PFSK-1 (cell line): Measurements from ENCODE around the gene TMEM63A.

ENCODE experiments used
- FOXP2 ChIP-seq: optimal IDR thresholded peaks from 2 replicates; pipeline ENCODE3; 2011; ENCODE audit warnings: borderline replicate concordance, control low read depth, inconsistent platforms; ENCODE audit not compliant: insufficient read depth; ENCODE audit errors: extremely low read length, extremely low read depth
- POLR2AphosphoS5 ChIP-seq: IDR thresholded peaks from 2 replicates; pipeline ENCODE4 v1.6.1; 2012; ENCODE audit warnings: low read depth, mild to moderate bottlenecking, control low read depth, low read length, moderate library complexity
- SIN3A ChIP-seq: IDR thresholded peaks from 2 replicates; pipeline ENCODE4 v1.6.1; 2012; ENCODE audit warnings: mild to moderate bottlenecking, low read length, moderate library complexity, borderline replicate concordance; ENCODE audit not compliant: insufficient read depth
- TAF1 ChIP-seq: IDR thresholded peaks from 2 replicates; pipeline ENCODE4 v1.6.1; 2012; ENCODE audit warnings: low read length, control low read depth, borderline replicate concordance; ENCODE audit not compliant: insufficient read depth
- TF ChIP-seq, protein P1 (sequence below), 2 experiments: IDR thresholded peaks; 2 replicates each; pipeline versions ENCODE4 v1.6.1 to v1.8.0; 2011 to 2012; ENCODE audit warnings: low read depth in 2 of 2, low read length in 2 of 2, control low read depth in 1 of 2, inconsistent platforms in 1 of 2, mild to moderate bottlenecking in 1 of 2, moderate library complexity in 1 of 2; ENCODE audit not compliant: insufficient read depth in 1 of 2

Gene TMEM63A

DNA sequence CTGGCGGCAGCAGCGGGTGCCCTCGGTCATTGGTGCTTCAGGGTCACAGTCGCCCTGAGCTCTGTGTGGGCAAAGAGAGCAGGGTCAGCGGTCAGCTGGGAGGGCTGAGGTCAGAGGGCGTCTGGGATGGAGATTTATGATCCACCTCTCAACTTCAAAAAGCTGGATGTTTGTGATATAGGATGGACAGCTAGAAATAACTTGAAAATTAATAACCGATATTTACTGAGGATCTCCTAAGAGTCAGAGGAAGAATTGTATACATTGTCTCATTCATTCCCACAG lies 4.8 kb upstream of the TMEM63A start:
- TF ChIP-seq POLR2AphosphoS5 (no peak), FOXP2 (no peak), SIN3A (no peak), TAF1 (no peak)
- TF ChIP-seq, protein P1, sequence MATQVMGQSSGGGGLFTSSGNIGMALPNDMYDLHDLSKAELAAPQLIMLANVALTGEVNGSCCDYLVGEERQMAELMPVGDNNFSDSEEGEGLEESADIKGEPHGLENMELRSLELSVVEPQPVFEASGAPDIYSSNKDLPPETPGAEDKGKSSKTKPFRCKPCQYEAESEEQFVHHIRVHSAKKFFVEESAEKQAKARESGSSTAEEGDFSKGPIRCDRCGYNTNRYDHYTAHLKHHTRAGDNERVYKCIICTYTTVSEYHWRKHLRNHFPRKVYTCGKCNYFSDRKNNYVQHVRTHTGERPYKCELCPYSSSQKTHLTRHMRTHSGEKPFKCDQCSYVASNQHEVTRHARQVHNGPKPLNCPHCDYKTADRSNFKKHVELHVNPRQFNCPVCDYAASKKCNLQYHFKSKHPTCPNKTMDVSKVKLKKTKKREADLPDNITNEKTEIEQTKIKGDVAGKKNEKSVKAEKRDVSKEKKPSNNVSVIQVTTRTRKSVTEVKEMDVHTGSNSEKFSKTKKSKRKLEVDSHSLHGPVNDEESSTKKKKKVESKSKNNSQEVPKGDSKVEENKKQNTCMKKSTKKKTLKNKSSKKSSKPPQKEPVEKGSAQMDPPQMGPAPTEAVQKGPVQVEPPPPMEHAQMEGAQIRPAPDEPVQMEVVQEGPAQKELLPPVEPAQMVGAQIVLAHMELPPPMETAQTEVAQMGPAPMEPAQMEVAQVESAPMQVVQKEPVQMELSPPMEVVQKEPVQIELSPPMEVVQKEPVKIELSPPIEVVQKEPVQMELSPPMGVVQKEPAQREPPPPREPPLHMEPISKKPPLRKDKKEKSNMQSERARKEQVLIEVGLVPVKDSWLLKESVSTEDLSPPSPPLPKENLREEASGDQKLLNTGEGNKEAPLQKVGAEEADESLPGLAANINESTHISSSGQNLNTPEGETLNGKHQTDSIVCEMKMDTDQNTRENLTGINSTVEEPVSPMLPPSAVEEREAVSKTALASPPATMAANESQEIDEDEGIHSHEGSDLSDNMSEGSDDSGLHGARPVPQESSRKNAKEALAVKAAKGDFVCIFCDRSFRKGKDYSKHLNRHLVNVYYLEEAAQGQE (IDR thresholded peaks at IDR 0.05; ENCODE audit: insufficient read depth in 1 of 2, low read depth in 2 of 2, low read length in 2 of 2), result no peak

DNA sequence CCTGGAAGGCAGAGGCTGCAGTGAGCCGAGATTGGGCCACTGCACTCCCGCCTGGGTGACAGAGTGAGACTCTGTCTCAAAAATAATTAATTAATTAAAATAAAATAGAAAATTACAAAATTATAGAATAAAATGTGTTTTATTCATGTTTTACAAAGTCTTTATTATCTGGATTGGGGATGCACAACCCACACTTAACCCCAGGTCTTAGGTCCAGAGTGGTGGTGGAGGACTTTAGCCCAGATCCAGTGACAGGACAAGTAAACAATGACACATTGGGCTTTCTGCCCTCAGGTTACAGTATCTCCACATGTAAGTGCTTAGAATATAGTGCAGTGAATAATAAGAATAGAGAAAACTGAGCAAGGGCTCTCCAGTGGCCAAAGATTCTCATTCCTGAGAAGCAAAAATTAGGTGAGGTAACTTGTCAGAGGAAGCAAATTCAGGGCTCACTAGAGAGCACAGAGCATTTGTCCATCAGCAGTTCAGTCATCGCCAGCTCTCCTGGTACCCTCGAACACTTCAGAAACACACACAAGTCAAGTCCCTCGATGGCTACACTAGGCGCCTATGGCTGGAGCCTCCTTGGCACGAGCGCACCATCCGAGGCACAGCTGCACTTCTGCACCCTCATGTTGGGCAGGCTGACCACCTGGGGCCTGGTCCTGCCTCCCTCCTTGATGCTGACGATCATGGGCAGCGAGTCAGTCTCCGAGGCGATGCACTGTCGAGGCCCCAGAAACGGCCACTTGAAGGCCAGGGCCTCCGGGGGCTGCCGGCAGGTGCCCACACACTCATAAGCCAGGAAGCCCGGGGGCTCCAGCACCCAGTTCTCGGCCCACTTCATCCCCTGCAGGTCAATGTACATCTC lies 4.2 kb upstream of the TMEM63A start:
- TF ChIP-seq FOXP2 (no peak), TAF1 (no peak), POLR2AphosphoS5 (no peak), SIN3A (no peak)
- TF ChIP-seq, protein P1 (IDR thresholded peaks at IDR 0.05; ENCODE audit: insufficient read depth in 1 of 2, low read depth in 2 of 2, low read length in 2 of 2), result no peak

DNA sequence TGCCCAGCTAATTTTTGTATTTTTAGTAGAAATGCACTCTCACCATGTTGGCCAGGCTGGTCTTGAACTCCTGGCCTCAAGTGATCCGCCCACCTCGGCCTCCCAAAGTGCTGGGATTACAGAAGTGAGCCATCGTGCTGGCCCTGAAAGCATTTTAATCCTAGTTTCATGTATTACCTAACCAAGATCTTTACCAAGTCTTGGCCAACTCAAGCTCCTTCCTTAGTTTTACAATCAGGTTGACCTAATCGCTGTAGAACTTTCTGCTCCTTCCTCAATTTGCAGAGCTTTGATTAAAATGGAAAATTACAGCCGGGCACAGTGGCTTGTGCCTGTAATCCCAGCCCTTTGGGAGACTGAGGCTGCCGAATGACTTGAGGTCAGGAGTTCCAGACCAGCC lies 3.2 kb upstream of the TMEM63A start:
- TF ChIP-seq SIN3A (no peak), TAF1 (no peak), POLR2AphosphoS5 (no peak), FOXP2 (no peak)
- TF ChIP-seq, protein P1 (IDR thresholded peaks at IDR 0.05; ENCODE audit: insufficient read depth in 1 of 2, low read depth in 2 of 2, low read length in 2 of 2), result no peak

DNA sequence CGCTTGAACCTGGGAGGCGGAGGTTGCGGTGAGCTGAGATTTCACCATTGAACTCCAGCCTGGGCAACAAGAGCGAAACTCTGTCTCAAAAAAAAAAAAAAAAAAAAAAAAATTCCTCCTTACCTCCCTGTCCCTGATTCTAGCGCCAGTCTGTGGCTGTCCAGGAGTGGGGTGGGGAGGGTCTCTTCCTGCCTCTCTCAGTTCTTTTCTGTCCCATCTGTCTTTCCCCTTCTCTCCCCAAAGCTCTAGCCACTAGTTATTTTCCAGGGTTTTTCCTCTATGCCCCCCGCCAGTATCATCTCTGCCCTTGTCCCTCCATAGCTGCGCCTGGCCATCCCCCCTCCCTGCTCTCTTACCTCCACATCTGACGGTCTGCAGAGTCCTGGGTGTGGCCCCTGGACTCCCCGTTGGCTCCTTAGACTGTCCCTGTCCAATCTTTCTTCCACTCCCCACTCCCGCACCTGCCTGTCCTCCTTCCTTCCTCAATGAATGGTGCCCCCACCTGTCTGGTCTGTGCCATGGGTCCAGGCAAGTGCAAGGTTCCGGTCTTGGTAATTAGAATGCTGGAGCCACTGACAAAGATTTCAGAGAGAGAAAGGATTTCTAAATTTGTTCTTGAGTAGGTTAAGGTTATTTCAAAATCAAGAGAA lies 1.6 kb upstream of the TMEM63A start:
- TF ChIP-seq TAF1 (no peak), POLR2AphosphoS5 (no peak), SIN3A (no peak), FOXP2 (no peak)
- TF ChIP-seq, protein P1 (IDR thresholded peaks at IDR 0.05; ENCODE audit: insufficient read depth in 1 of 2, low read depth in 2 of 2, low read length in 2 of 2), result no peak
